ENCODE results near the gene BIN1.
A peak's percentile ranks its signal among the peaks of the same experiment; 100 is the strongest.

Gene BIN1, protein sequence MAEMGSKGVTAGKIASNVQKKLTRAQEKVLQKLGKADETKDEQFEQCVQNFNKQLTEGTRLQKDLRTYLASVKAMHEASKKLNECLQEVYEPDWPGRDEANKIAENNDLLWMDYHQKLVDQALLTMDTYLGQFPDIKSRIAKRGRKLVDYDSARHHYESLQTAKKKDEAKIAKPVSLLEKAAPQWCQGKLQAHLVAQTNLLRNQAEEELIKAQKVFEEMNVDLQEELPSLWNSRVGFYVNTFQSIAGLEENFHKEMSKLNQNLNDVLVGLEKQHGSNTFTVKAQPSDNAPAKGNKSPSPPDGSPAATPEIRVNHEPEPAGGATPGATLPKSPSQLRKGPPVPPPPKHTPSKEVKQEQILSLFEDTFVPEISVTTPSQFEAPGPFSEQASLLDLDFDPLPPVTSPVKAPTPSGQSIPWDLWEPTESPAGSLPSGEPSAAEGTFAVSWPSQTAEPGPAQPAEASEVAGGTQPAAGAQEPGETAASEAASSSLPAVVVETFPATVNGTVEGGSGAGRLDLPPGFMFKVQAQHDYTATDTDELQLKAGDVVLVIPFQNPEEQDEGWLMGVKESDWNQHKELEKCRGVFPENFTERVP
- total RNA-seq, result 34.6 to 173 reads per million in 2 experiments

DNA sequence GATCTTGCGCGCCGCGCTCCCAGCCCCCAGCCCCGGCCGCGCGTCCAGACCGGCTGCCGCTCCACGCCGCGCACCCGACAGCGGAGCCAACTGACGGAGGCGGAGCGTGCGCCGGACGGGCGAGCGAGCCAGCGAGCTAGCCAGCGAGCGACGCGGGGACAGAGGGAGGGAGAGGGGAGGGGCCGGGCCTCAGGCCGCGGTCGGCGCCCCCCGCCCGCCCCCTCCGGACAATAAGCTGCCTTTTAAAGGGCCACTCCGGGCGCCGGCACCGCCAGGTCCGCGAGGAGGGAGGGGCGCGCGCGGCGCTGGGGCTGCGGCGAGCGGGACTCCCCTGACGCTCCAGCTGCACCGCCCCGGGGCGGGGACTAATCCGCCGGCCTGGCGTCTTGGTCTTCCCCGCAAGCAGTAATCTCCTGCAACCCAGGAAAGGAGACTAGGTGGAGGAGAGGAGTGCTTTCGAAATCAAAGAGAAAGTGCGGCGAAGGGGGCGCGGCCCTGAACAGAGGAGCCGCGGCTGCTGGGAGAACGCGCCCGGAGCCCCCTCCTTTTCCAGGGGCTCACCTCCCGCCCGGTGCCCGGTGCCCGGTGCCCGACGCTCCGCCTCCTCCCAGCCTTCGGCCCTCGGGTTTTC is at the start of gene BIN1:
Gene BIN1 (minus strand): TSS at position 164 of the 631 bp plus-strand sequence. CDS start 211 bp downstream, outside the sequence.
- peak; percentile 38 for DNase-seq (ENCODE audit: low read depth)

GRCh38 chr2:127155947-127156346 is 49.0 kb upstream of the BIN1 start:
- no peak for DNase-seq (ENCODE audit: low read depth)

DNA sequence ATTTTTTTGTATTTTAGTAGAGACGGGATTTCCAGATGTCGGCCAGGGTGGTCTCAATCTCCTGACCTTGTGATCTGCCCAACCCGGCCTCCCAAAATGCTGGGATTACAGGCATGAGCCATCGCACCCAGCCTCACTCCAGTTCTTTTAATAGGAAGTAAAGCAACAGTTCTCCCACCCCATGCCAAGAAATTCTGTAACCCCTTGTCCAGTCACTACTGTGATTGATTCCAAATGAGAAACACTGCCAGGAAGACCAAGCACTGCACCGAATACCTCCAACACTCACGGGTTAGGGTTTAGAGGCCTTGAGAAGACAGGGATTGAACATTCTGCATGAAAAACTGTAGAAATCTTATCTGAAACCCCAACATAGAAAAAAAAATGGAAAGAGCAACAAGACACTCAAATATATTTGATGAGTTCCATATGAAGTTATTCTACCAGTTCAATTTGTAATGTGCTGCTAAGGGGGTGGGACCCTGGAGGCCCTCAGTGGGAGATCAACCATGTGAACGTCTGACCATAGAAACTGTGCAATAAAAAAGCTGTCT is 48.2 kb upstream of the BIN1 start:
- no peak for DNase-seq (ENCODE audit: low read depth)

- no peak for DNase-seq (ENCODE audit: low read depth)
These were observed 47.4 kb upstream of the BIN1 start for GRCh38 chr2:127154396-127154795.

DNA sequence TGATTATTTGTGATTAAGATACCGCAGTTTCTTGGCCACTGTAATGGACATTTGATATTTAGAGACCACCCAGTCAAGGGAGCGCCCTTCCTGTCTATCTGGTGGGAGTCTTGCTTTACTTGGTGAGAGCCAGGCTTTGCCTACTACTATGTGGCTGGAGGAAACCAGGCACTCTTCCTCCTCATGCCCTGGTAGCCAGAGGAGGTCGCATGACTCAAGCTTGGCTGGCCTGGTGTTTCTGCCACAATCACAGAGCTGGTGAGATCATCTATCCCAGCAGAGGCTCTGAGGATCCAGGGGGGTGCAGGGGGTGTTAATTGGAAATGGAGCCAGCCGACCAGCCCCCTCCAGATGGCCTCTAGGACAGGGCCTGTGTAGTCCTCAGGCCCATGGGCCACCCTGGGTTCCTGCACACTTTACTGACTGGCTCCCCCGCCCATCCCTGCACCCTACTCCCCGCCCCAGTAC is 46.8 kb upstream of the BIN1 start:
- no peak for DNase-seq (ENCODE audit: low read depth)

DNA sequence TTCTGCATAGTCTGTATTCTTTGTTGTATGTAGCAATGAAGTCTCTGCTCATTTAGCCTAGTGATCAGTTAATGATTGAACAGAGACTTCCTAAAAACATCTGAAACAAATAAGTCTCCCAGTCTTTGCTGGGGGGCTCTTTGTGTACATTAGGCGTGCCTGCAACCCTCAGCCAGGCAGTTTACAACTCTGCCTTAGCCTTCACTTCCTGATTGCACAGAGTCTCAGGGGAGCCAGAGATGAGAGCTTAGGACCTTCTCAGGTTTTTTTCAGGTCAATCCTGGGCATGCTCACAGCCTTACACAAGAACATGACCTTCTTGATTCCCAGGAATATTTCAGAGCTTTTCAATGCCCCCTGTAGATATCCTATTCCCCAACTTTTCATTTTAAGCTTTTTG is 44.0 kb upstream of the BIN1 start:
- no peak for DNase-seq (ENCODE audit: low read depth)

DNA sequence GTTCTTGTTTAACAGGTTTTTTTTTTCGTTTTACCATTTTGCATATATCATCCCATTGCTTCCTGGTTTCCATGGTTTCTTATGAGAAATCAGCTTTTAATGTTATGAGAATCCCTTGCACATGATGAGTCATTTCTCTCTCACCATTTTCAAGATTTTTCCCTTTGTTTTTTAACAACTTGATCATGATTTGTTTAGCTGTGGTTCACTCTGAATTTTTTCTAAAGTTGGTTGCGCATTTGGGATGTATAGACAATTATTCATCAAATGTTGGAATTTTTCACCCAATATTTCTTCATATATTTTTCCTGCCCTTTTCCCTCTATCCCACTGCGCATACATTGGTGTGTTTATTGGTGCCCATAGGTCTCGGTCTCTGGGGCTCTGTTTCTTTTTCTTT is 42.4 kb upstream of the BIN1 start:
- no peak for DNase-seq (ENCODE audit: low read depth)

DNA sequence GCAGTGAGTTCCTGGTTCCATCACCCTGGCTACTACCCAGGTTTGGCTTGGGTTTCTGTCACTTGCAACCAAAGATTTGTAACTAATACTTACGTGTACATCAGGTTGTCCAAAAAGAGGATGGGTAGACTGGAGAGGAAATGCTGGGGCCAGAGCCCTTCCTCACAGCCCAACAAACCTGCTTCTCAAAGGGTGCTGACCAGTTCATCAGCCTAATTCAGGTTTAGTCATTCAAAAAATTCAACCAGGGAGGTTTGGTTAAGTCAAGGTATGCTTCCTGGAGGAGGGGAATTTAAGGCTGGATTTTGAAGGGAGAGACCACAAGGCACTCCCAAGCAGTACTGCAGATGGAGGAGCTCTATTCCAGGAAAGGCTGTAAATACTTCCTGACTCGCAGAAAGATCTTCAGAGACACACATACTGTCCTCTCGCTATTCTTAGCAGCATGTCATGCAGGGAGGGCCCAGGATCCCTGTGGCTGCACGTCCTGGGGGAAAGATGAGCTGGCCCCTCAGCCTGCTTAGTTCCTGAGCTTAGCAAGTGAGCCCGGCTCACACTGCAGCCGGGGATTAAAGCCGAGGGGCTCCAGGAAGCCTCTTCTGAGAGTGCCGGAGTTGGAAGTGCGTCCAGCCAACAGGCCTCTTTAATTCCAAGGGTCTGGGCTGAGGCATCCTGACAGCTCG is 40.0 kb upstream of the BIN1 start:
- no peak for DNase-seq (ENCODE audit: low read depth)

DNA sequence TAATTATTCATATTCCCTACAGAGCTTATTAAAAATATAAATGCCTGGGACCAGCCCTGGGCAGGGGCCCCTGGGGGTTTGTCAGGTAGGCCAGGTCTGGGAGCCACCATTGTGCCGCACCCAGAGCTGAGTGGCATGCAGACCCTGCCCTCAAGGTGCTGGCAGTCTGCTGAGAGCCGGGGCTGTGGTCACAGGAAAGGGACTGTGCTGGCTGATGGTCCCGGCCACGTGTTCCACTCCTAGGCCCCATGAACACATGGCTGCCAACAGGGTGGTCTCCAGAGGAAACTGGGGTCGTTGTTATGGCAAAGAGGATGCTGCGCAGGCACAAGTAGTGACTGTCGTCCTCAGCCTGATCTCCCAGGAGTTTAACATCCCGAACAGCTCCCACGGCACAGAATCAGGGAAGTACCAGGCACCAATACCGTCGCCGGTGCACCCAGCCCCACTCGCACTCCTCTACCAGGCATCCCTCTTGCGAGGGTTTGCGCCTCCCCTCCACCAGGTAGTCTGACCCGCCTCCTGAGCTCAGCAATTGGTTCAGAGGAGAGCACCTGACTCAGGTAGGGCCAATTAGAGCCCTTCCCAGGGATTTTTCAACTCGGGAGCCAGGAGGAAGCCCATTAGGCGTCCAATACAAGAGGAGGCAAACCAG is 39.2 kb upstream of the BIN1 start:
- no peak for DNase-seq (ENCODE audit: low read depth)

DNA sequence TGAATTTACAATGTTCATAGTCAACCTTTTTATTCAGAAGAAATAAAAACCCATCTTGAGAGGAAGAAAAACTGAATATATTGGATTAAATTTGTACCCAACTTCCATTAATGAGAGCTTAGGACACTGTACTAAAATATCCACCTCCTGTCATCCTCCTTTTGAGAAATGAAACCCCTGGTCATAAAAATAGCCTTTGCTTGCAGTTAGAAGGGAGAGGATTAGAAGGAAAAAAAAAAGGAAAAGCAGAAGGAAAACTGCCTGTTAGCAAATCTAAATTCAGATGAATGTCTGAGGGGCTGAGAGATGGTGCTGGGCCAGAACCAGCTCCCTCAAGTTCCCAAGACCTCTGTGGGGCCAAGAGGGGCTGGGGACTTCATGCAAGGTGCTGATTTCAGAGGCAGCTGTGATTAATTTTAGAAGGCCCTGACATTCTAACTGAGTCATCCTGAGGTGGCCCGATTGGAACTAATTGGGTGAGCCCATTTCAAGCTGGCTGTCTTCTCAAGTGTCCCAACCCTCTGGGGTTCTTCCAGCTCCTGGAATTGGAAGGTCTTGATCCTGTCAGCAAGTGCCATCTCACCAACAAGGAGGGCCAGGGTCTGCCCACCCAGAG is 38.4 kb upstream of the BIN1 start:
- DNase-seq (ENCODE audit: low read depth), result no peak

DNA sequence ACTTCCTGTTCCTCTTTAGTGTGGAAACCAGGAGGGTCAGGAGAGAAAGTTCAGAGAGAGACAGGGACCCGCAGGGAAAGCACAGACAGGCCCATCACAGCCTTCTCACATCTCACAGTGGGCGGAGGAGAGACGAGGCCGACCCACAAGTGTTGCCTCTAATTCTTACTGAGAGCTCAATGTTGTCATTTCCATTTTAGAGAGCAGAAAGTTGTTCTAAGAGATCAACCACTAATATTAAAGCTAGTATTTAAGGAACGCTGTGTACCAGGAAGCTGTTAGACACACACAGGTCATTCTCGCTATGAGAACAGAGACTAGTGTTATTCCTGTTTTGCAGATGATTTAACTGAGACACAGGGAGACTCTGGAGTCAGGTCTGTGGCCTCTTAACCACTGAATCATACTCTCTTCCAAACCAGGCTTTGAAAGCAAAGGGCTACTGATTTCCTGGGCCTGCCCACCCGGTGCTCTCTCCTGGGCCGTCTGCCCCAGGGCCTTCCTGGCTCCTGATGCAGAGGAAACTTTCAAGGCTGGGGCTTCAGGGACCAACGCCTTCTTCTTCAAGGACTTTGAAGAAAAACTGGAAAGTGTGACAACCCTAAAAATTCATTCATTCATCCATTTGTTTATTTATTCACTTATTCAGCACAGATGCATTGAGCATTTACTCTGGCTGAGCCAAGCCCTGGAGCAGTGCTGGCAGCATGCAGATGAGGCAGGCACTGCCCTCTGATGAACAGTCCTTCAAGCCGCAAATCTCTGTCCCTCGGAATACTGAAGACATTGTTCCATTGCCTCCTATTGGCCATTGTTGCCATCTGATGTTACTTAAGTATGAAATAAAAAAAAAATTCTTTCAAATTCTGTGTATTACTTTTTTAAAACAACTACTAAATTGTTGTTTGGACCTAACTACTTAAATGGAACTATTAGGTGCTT is 37.2 kb upstream of the BIN1 start:
- no peak for DNase-seq (ENCODE audit: low read depth)

- no peak for DNase-seq (ENCODE audit: low read depth)
These were observed 36.0 kb upstream of the BIN1 start for GRCh38 chr2:127142663-127143630.

- no peak for DNase-seq (ENCODE audit: low read depth)
These were observed 33.6 kb upstream of the BIN1 start for GRCh38 chr2:127140538-127140937.

GRCh38 chr2:127139766-127140165 is 32.8 kb upstream of the BIN1 start:
- no peak for DNase-seq (ENCODE audit: low read depth)

GRCh38 chr2:127138281-127138680 is 31.3 kb upstream of the BIN1 start:
- DNase-seq (ENCODE audit: low read depth), result no peak

GRCh38 chr2:127137741-127138140 is 30.8 kb upstream of the BIN1 start:
- no peak for DNase-seq (ENCODE audit: low read depth)

DNA sequence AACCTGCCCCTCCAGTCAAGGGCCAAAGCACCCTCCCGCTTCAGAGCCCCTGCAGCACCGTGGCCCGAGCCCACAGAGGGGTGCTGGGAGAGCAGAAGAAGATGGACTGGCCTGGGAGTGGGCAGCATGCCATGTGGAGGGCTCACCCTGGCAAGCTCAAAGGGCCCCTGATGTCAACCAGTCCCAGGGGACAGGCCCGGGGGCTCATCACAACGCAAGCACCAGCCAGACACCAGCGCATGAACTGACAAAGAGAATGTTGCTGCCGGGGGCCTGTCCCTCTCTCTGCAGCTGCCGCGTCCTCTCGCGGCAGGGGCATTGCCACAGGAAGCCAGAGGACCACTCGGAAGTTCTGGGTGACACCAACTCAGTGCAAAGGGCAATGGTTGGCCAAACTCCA is 30.3 kb upstream of the BIN1 start:
- DNase-seq (ENCODE audit: low read depth), result no peak

Measured in T follicular helper cell (primary cell).